Measurements from ENCODE around the gene MAPKAP1. TPM values are rescaled to one million over a fixed set of nuclear protein-coding genes. Genes with fewer than 3 reads are reported as not detected.

The MAPKAP1 gene
- total and polyA plus RNA-seq, 9 of the 15 experiments (the other 6 are each of a cell fraction or from before 2014, with no cell fraction given), result 2.6 to 82.1 (median 61.1) TPM

GRCh38 chr9:125612616-125613015 is 94.4 kb downstream of the MAPKAP1 start:
- H3K27me3 ChIP-seq (ENCODE audit: control insufficient read depth in 2 of 2, insufficient read depth in 2 of 2, low read length in 2 of 2), result no peaks in the 10 kb centered on the region
- H2AFZ ChIP-seq (ENCODE audit: low read depth, low read length), result no peak overlapping the region
- no peaks in the 10 kb centered on the region; a peak in 2 of 5 replicates for H3K4me1 ChIP-seq (replicated peaks in 1 of 2; ENCODE audit: control insufficient read depth in 2 of 2, insufficient read depth in 2 of 2, low read length in 2 of 2)
- no peak overlapping the region for H3K4me2 ChIP-seq (ENCODE audit: insufficient read depth, low read length)
- no peak for FAIRE-seq
- no peak overlapping the region for H3K27ac ChIP-seq (ENCODE audit: extremely low read depth, low read depth, low read length)
- no peak for TF ChIP-seq KDM5B (IDR thresholded peaks at IDR 0.05; ENCODE audit: insufficient replicate concordance, low read depth, low read length)
- no peak for TF ChIP-seq HIVEP1 (CRISPR knock-in tag; IDR thresholded peaks at IDR 0.05)
- H3K9me3 ChIP-seq (replicated peaks; ENCODE audit: control insufficient read depth, insufficient read depth, low read depth, low read length), result no peaks in the 10 kb centered on the region
- H3K79me2 ChIP-seq (ENCODE audit: control insufficient read depth, insufficient read depth, low read length), result peaks cover 3% of the 10 kb centered on the region; the same call in 1 of the 3 replicates
- H3K4me3 ChIP-seq, result no peak overlapping the region
- no peaks in the 10 kb centered on the region for H4K20me1 ChIP-seq (replicated peaks; ENCODE audit: control insufficient read depth, insufficient read depth, low read length)
- POLR2A ChIA-PET, result no interaction called here
- H3K9me1 ChIP-seq (ENCODE audit: control insufficient read depth, insufficient read depth, low read length), result no peaks in the 10 kb centered on the region
- no peak for DNase-seq (ENCODE audit: extremely low read depth in 1 of 4, low spot score in 3 of 4)
- ATAC-seq, result no peak
- in situ Hi-C loops (cut with MboI), result no loop called here
- H3K36me3 ChIP-seq (ENCODE audit: control insufficient read depth, insufficient read depth, low read length), result no peaks in the 10 kb centered on the region
- no TSS peak for BruUV-seq (replicated peaks)
- intact Hi-C loops (cut with micrococcal nuclease), result no loop called here
- no peak overlapping the region for H3K9ac ChIP-seq (ENCODE audit: insufficient read depth in 1 of 2, low read depth in 2 of 2, low read length in 2 of 2)
- CTCF ChIA-PET (ENCODE audit: low intra/inter-chr PET ratio), result no interaction called here

GRCh38 chr9:125611121-125611765 is 95.8 kb downstream of the MAPKAP1 start:
- peaks cover 3% of the 10 kb centered on the region; the same call in 1 of the 3 replicates for H3K79me2 ChIP-seq (ENCODE audit: control insufficient read depth, insufficient read depth, low read length)
- BruUV-seq (replicated peaks), result no TSS peak
- 78% methylated on average over 2 of the region's 2 CpGs for WGBS (ENCODE audit: insufficient coverage, low coverage, missing lambda C conversion rate)
- in situ Hi-C loops (cut with MboI) (no loop called here), intact Hi-C loops (cut with micrococcal nuclease) (no loop called here)
- H3K9me3 ChIP-seq (replicated peaks; ENCODE audit: control insufficient read depth, insufficient read depth, low read depth, low read length), result no peaks in the 10 kb centered on the region
- DNase-seq (ENCODE audit: extremely low read depth in 1 of 4, low spot score in 3 of 4) (no peak), FAIRE-seq (peak; percentile 29), ATAC-seq (no peak)
- ChIA-PET CTCF (ENCODE audit: low intra/inter-chr PET ratio) (no interaction called here), POLR2A (no interaction called here)
- no peak overlapping the region for H3K9ac ChIP-seq (ENCODE audit: insufficient read depth in 1 of 2, low read depth in 2 of 2, low read length in 2 of 2)
- no peaks in the 10 kb centered on the region for H4K20me1 ChIP-seq (replicated peaks; ENCODE audit: control insufficient read depth, insufficient read depth, low read length)
- H3K9me1 ChIP-seq (ENCODE audit: control insufficient read depth, insufficient read depth, low read length), result no peaks in the 10 kb centered on the region
- no peak overlapping the region for H3K27ac ChIP-seq (ENCODE audit: extremely low read depth, low read depth, low read length)
- H3K27me3 ChIP-seq (ENCODE audit: control insufficient read depth in 2 of 2, insufficient read depth in 2 of 2, low read length in 2 of 2), result no peaks in the 10 kb centered on the region
- no peaks in the 10 kb centered on the region; a peak in 2 of 5 replicates for H3K4me1 ChIP-seq (replicated peaks in 1 of 2; ENCODE audit: control insufficient read depth in 2 of 2, insufficient read depth in 2 of 2, low read length in 2 of 2)
- H3K4me2 ChIP-seq (ENCODE audit: insufficient read depth, low read length), result no peak overlapping the region
- no peak overlapping the region for H3K4me3 ChIP-seq
- TF ChIP-seq ZNF592 (IDR thresholded peaks at IDR 0.05) (no peak), DNMT1 (IDR thresholded peaks at IDR 0.05) (no peak), IRF2 (CRISPR knock-in tag; IDR thresholded peaks at IDR 0.05) (no peak)
- H2AFZ ChIP-seq (ENCODE audit: low read depth, low read length), result no peak overlapping the region
- no peaks in the 10 kb centered on the region for H3K36me3 ChIP-seq (ENCODE audit: control insufficient read depth, insufficient read depth, low read length)

All from K562 (cell line).